Amniotic epithelial cell (primary cell): Measurements from ENCODE around the gene PDYN.

Source experiments
- DNase-seq: peaks from one replicate; pipeline ENCODE4 v3.0.0-alpha.2; 2010; ENCODE audit warnings: low read depth

The PDYN gene

DNA sequence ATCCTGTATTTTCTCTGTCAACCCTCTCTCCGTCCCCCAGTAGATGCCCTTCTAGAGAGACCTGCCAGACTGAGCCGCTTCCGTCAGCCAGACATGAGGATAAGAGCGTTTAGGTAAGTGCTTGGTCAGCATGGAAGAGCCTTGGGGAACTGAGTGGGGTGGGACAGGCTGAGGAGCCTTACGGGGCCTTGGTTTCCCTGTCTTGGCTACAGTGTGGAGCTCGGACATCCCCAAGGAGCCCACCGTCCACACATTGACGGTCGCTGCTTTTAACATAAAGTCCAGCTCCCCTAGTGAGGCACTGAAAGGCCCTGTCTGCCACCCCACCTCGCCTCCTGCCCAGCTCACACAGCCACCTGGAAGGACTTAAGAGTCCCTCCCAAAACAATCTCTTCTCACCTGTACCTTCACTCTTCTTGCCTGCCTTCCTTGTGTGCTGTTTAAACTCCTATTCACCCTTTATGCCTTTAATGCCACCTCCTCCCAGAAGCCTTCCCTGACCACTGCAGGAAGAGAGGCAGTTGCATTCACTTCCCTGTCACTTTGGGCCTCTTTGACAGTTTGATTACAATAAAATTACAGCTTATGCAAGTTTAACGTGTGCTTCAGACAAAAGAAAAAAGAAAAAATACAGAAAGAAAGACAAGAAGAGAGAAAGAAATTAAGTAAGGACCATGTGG lies 42.3 kb downstream of the PDYN start:
- no peak for DNase-seq

- DNase-seq: no peak
These were observed 43.0 kb downstream of the PDYN start for GRCh38 chr20:1950836-1951235.

DNA sequence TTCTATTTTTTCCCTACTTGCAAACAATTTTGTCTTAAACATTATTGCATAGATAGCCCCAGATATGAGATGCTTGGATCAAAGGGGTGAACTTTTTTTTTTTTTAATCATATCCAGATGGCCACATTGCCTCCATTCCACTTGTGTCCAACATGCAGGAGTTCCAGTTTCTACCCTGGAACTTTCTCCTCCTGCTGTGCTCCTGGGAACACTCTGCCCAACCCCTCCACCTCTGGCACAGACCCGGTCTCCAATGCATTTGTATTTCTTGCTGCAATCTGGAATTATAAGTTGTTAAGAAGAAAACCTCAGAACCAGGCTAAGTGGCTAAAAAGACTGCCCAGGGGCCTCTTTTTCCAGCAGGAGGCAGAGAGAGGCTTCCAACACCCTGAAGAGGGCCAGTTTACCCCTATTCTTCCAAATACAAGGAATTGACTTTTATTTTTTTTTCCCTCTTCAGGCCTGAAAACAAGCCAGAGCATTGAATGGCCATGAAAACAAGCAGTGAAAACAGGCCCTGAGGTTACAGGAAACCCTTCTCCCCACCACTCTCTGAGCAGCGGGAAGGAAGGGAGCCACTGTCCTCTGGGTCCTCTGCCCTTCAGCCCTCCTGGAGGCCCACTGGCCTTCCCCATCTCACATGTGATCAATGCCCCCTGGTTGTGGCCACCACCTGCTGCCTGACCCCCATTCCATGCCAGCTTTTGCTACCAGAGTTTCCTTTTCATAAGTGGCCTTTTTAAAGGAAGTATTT lies 44.3 kb downstream of the PDYN start:
- DNase-seq: no peak

GRCh38 chr20:1947535-1947846 lies 46.4 kb downstream of the PDYN start:
- no peak for DNase-seq

DNA sequence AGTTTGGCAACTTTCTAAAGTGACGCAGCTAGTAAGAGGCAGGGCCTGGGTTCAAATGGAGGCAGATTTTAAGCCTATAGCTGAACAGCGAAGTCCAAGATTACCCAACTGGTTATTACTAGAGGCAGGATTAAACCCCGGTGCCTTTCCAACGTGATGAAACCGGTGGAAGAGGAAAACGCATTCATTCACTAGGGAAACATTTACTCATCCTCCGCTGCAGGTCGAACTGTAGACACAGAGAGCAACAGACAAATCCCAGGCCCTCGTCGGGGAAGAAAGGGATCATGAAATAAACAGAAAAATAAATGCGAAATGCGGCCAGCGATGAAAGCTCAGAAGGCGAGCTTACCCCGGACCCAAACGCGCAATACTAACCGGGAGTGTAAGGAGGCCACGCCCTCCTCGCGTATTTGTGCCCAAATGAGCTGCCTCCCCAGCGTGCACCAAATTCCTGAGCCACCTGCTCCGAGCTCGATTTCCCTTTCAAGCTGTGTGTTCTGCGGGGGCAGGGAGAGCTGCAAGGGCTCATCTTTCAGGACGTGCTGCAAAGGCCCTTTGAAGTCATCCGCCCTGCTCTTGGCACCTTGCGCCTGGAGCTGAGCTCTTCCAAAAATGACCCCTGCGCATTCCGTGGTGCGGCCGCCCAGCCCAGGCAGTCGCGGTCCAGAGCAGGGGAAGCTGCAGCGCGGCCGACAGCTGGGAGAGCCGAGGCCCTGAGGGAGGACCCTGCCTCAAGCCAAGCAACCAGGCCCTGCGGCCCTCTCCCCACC lies 46.9 kb downstream of the PDYN start:
- DNase-seq: peak; percentile 75

DNA sequence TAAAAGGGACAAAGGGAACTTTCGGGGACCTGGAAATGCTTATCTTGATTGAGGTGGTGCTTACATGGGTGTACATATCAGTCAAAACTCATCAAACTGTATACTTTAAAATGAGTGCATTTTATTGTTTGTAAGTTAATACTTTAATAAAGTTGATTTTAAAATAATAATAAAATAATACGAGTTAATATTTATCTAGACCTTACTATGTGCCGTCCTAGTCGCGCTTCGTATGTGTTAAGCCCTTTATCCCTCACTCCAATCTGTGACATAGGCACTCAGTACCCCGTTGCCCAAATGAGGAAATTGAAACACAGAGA lies 47.5 kb downstream of the PDYN start:
- no peak for DNase-seq

- DNase-seq: no peak
These were observed 48.2 kb downstream of the PDYN start for GRCh38 chr20:1945660-1946059.

DNA sequence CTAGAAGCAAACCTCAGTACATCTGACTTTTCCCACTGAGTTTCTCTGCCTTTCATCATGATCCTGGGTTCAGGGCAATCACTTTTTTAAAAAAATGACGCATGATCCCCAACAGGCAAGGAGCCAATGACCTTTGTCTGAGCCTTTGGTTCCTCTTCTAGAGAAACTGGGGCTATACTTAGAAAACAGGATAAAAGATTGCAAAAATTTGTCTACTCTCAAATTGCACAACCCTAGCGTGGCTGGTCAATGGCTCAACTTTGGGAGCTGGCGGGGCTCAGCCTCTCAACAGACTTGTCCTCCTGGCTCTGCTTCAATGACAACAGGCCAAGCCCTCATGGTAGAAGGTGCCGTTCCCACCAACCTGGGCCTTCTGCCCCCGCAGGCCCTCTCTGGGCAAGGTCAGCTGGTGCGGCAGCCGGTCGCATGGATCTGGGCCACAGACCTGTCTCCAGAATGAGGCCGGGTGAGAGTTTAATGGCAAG lies 48.7 kb downstream of the PDYN start:
- peak; percentile 77 for DNase-seq

GRCh38 chr20:1944345-1945091 lies 49.3 kb downstream of the PDYN start:
- DNase-seq: no peak

DNA sequence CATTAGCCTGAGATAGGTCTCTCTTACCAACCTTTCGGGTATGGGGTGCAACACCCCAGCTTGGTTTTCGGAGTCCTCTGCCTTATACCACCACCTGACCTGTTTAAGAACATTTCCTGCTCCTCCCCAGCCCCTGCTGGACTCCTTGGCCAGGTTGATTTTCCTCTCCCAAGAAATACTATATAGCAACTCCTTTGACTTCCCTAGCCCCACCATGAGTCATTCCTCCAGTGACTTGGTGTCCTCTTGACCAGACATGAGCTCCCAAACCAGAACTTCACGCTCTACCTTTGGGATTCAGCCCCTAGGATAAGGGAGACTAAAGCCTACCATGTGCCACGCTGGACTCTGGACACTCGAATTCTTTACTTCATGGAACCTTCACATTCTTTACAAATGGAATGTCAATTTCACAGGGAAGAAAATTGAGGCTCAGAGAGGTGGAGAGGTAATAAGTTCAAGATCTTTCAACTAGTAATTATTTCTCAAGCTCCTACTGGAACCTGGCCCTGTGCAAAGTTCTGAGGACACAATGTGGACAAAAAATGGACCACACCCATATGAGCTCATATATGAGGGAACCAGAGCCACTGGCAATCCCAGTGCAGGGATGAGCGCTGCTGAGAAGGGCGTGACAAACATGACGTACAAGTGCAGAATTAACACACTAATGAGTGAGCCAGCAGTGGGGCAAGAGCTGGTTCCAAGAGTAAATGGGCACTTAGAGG lies 50.4 kb downstream of the PDYN start:
- no peak for DNase-seq

DNA sequence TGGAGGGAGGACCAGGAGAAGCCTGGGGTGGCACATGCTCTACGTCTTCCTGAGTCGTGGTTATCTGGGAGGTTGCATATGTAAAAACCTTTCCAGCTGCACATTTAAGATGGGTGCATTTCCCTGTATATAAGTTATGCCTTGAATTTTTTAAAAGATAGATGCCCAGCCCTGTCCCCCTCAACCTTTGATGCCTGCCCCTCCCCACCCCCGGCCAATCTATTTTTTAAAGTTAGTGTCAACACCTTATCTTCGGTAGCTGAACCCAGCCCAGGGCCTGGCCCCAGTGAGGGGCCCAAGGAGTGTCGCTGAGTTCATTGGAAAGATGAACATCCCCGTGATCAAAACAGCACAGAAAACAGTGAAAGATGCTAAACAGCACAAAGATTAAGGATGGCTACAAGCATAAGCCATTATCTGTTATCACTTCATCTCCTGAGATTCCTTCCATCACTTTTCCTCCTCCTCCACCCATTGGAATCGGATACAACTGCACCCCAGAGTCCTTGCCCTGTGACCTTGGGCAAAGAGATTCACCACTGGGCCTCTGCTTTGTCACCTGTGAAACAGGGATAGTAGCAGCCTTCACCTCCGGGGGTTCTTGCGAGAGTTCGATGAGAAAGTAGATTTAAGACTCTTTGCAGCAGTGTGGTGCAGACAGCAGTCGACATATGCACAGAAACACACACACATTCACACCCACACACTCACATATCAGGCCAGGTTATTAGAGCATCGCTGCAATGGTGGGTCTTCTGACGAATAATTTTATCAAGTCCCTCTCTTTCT lies 51.2 kb downstream of the PDYN start:
- no peak for DNase-seq

DNA sequence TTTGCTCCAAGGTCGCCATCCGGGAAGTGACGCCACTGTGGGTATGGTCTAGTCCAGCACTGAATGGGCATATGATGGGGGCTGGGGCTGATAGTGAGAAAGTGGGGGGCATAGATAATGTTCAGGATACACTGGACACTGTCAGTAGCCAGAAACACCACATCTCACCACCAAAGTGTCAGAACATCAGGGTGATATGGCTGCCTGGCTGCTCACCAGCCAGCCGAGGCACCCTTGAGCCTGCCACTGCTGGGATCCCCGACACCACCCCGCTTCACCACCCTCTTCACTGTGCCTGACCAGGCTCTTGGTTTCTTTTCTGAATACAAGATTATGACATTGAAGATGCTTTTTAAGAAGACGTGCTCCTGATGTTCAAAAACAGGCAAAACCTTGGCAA lies 51.8 kb downstream of the PDYN start:
- no peak for DNase-seq

- peak; percentile 54 for DNase-seq
These were observed 52.6 kb downstream of the PDYN start for GRCh38 chr20:1941226-1941625.

DNA sequence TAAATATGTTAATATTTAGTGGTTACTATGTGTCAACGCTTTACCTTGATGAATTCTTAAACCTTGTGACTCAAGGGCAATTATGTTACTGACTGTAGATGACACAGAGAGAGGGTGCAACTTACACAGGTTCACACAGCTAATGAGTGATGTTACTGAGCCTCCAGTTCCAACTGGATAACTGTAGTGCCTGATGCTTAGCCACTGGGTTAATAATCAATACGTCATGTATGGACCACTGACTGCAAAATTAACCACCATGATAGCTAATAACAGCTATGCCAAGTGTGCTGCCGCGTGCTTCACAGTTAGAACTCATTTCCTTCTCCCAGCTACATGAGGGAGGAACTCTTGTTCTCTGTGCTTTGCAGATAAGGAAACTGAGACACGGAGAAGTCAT lies 53.3 kb downstream of the PDYN start:
- no peak for DNase-seq

DNA sequence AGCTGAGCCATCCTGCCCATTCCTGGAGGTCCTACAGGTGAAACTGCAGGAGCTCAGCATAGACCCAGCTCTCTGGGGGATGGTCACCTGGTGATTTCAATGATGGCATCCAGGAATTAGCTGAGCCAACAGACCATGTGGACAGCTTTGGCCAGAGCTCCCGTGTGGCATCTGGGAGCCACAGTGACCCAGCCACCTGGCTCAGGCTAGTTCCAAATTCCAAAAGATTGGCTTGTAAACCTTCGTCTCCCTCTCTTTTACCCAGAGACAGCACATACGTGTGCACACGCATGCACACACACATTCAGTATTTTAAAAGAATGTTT lies 54.6 kb downstream of the PDYN start:
- DNase-seq: no peak

GRCh38 chr20:1938464-1939269 lies 55.2 kb downstream of the PDYN start:
- no peak for DNase-seq

GRCh38 chr20:1937316-1937976 lies 56.4 kb downstream of the PDYN start:
- no peak for DNase-seq

GRCh38 chr20:1935696-1936366 lies 58.0 kb downstream of the PDYN start:
- DNase-seq: peak; percentile 16
